HepG2 (cell line): ENCODE measurements around the gene ST3GAL4. TPM values are rescaled to one million over a fixed set of nuclear protein-coding genes. Genes with fewer than 3 reads are reported as not detected.

Source experiments
- ATAC-seq: fragments of 200-7000 bp; cut with Tn5 transposase; 3 replicates; pipeline ENCODE4 v1.9.1; 2020; ENCODE audit warnings: mild to moderate bottlenecking, moderate library complexity
- BruUV-seq: library from RNA; stranded (reverse); fragments of 400-500 nt; replicated peaks from 2 replicates; lab custom pipeline; 2021; lab: Mats Ljungman, UMichigan
- CTCF ChIA-PET: fragments of 300-600 bp; formaldehyde crosslinking; extraction: SDS; loops from one replicate; lab custom pipeline; 2021; ENCODE audit warnings: low total read pairs, inconsistent platforms, low intra/inter-chr PET ratio; lab: Yijun Ruan, JAX
- POLR2A ChIA-PET: fragments of 350-600 bp; sonication (Branson Sonifier 250); formaldehyde crosslinking; loops from one replicate; lab custom pipeline; 2020; ENCODE audit warnings: antibody characterized with exemption, inconsistent platforms; lab: Yijun Ruan, JAX
- DNase-seq: peaks from one replicate; pipeline ENCODE4 v3.0.0-alpha.2; 2015; ENCODE audit warnings: low spot score
- FAIRE-seq: peaks from 3 replicates; lab custom pipeline; 2011; peaks lifted over from hg19 to GRCh38; lab: Jason Lieb, UNC
- H2AFZ ChIP-seq: one replicate; pipeline ENCODE4 v1.6.1; 2011; ENCODE audit warnings: low read length, inconsistent platforms
- H3K27ac ChIP-seq: fragments of 300-600 bp; 3 replicates; pipeline ENCODE4 v1.8.0; 2011; ENCODE audit warnings: mixed run types, mild to moderate bottlenecking, mixed read lengths, low read length, inconsistent platforms; ENCODE audit not compliant: insufficient read depth; ENCODE audit errors: extremely low read length
- H3K27me3 ChIP-seq, 2 experiments: fragments of 200-600 bp in 1 of 2; 2 replicates in 1 of 2; 3 replicates in 1 of 2; pipeline versions ENCODE4 v1.6.0 to v1.8.0; 2011; ENCODE audit warnings: low read length in 2 of 2, mild to moderate bottlenecking in 2 of 2, moderate library complexity in 2 of 2, inconsistent platforms in 1 of 2; ENCODE audit not compliant: insufficient read depth in 2 of 2, control insufficient read depth in 1 of 2
- H3K36me3 ChIP-seq, 2 experiments: fragments of 200-600 bp in 1 of 2; replicated peaks in 1 of 2; 2 replicates in 1 of 2; 3 replicates in 1 of 2; pipeline versions ENCODE4 v1.5.1 to v1.8.0; 2011; ENCODE audit warnings: low read length in 2 of 2, inconsistent platforms in 1 of 2; ENCODE audit not compliant: insufficient read depth in 2 of 2, control insufficient read depth in 1 of 2
- H3K4me1 ChIP-seq: 2 replicates; pipeline ENCODE4 v1.5.1; 2012; ENCODE audit warnings: low read length, inconsistent platforms; ENCODE audit not compliant: insufficient read depth
- H3K4me2 ChIP-seq: 2 replicates; pipeline ENCODE4 v1.6.0; 2011; ENCODE audit warnings: low read depth, low read length, inconsistent platforms
- H3K4me3 ChIP-seq, 3 experiments: fragments of 200-600 bp in 1 of 3; sonication (generic), shearing (Covaris generic) in 1 of 3; replicated peaks in 1 of 3; 2 replicates each; pipeline ENCODE4 v1.5.1; 2011 to 2016; ENCODE audit warnings: low read length in 3 of 3, inconsistent platforms in 2 of 3, low read depth in 2 of 3, mild to moderate bottlenecking in 2 of 3, control low read depth in 1 of 3, mixed read lengths in 1 of 3; ENCODE audit not compliant: insufficient read depth in 1 of 3
- H3K79me2 ChIP-seq: one replicate; pipeline ENCODE4 v1.6.1; 2011; ENCODE audit warnings: low read length, inconsistent platforms; ENCODE audit not compliant: insufficient read depth
- H3K9ac ChIP-seq: 2 replicates; pipeline ENCODE4 v1.6.0; 2011; ENCODE audit warnings: mild to moderate bottlenecking, low read depth, low read length, inconsistent platforms; ENCODE audit not compliant: insufficient read depth
- H3K9me3 ChIP-seq: 2 replicates; pipeline ENCODE4 v1.5.1; 2012; ENCODE audit warnings: mild to moderate bottlenecking, low read length
- H4K20me1 ChIP-seq: 2 replicates; pipeline ENCODE4 v1.6.0; 2011; ENCODE audit warnings: inconsistent platforms, mild to moderate bottlenecking, low read length, moderate library complexity; ENCODE audit not compliant: insufficient read depth
- HMG20B ChIP-seq: conservative IDR thresholded peaks from 2 replicates; pipeline ENCODE4 v1.6.1; 2016; ENCODE audit warnings: missing genetic modification reagents, missing compliant biosample characterization
- NR2F6 ChIP-seq, 2 experiments: IDR thresholded peaks; 2 replicates each; pipeline ENCODE4 v1.6.1; 2016; ENCODE audit warnings: antibody characterized with exemption in 1 of 2, mild to moderate bottlenecking in 1 of 2
- THAP11 ChIP-seq: IDR thresholded peaks from 2 replicates; pipeline ENCODE4 v1.6.1; 2016; ENCODE audit warnings: missing biosample characterization, missing genetic modification reagents
- XRCC5 ChIP-seq: fragments of 200-400 bp; formaldehyde crosslinking; optimal IDR thresholded peaks from 2 replicates; pipeline ENCODE3; 2017; ENCODE audit warnings: mild to moderate bottlenecking, low read length
- ZBTB7B ChIP-seq: sonication (generic); formaldehyde crosslinking; IDR thresholded peaks from 2 replicates; pipeline ENCODE4 v1.4.0; 2020; ENCODE audit warnings: missing genetic modification reagents
- ZNF10 ChIP-seq: sonication (generic); formaldehyde crosslinking; IDR thresholded peaks from 2 replicates; pipeline ENCODE4 v1.4.0; 2020; ENCODE audit warnings: mild to moderate bottlenecking, low read depth, missing genetic modification reagents, borderline replicate concordance
- ZNF143 ChIP-seq: sonication (generic); formaldehyde crosslinking; IDR thresholded peaks from 2 replicates; pipeline ENCODE4 v1.4.0; 2020; ENCODE audit warnings: missing genetic modification reagents
- ZSCAN31 ChIP-seq: sonication (generic); formaldehyde crosslinking; IDR thresholded peaks from 2 replicates; pipeline ENCODE4 v1.5.0; 2020; ENCODE audit warnings: low read depth, mild to moderate bottlenecking, missing genetic modification reagents
- WGBS: methylation state at CpG from one replicate; pipeline ENCODE4 v1.1.6; 2017; ENCODE audit warnings: low lambda C conversion rate; 5-methylcytosine and 5-hydroxymethylcytosine counted together
- in situ Hi-C: cut with HindIII; loops from 2 replicates; pipeline ENCODE4 v1.10.0; 2017; ENCODE audit warnings: low pct_unique_long_range_greater_than_20kb; ENCODE audit not compliant: extremely low pct_ligation_motif_present
- intact Hi-C: fragments of 100-400 bp; cut with micrococcal nuclease; formaldehyde crosslinking; loops from one replicate; pipeline ENCODE4 v1.10.0; 2022; ENCODE audit not compliant: unreplicated experiment
- polyA plus RNA-seq, 8 experiments: library from polyadenylated mRNA; depleted of rRNA in 3 of 8; stranded (reverse) in 7 of 8; unstranded in 1 of 8; fragments of >200 nt; fragmentation: Illumina TruSeq in 4 of 8; extraction: Trizol in 4 of 8; gene quantifications; 2 replicates each; pipeline versions ENCODE4 v1.2.1 to v1.2.3, GENCODE V29; 2011 to 2016; ENCODE audit warnings: low read depth in 4 of 8, missing spikeins in 1 of 8, mixed read lengths in 1 of 8; ENCODE audit not compliant: insufficient read depth in 1 of 8
- total RNA-seq, 5 experiments: library from RNA; depleted of rRNA; stranded (reverse); fragments of >200 nt; fragmentation: Illumina TruSeq; extraction: Trizol; gene quantifications; 2 replicates each; pipeline ENCODE4 v1.2.3, GENCODE V29; 2016; ENCODE audit warnings: low read depth in 1 of 5

ST3GAL4 gene
- total and polyA plus RNA-seq, 2 of the 13 experiments (the other 11 are each of a cell fraction or from before 2014, with no cell fraction given) = 9.1 to 13.3 TPM

- TF ChIP-seq THAP11 (CRISPR knock-in tag) (no peak), ZNF143 (no peak), ZSCAN31 (CRISPR knock-in tag) (no peak), ZBTB7B (no peak), ZNF10 (CRISPR knock-in tag) (no peak)
Observed at GRCh38 chr11:126328444-126328843, 27.0 kb upstream of the ST3GAL4 start (continued).

- TF ChIP-seq NR2F6 (IDR thresholded peaks at IDR 0.05) (no peak), NR2F6 (CRISPR knock-in tag; IDR thresholded peaks at IDR 0.05) (no peak), XRCC5 (no peak), HMG20B (CRISPR knock-in tag) (no peak)
- H3K27ac ChIP-seq = no peak overlapping the region
- peaks cover 4 to 14% of the 10 kb centered on the region in 2 experiments; a peak in 3 of 5 replicates for H3K36me3 ChIP-seq
- in situ Hi-C loops = no loop called here
- H3K79me2 ChIP-seq = no peaks in the 10 kb centered on the region
- BruUV-seq = no TSS peak
- no peak overlapping the region for H3K4me3 ChIP-seq
- no peaks in the 10 kb centered on the region for H3K27me3 ChIP-seq
- CTCF ChIA-PET = no interaction called here
- DNase-seq (no peak), FAIRE-seq (no peak), ATAC-seq (no peak)
- no peaks in the 10 kb centered on the region for H4K20me1 ChIP-seq
- POLR2A ChIA-PET = no interaction called here
- H3K9me3 ChIP-seq = no peaks in the 10 kb centered on the region
- H3K4me2 ChIP-seq = no peak overlapping the region
- no peak overlapping the region for H3K9ac ChIP-seq
- H2AFZ ChIP-seq = no peak overlapping the region
- intact Hi-C loops = no loop called here
- H3K4me1 ChIP-seq = peaks cover 21% of the 10 kb centered on the region
- WGBS = 85% methylated on average over 7 of the region's 9 CpGs
Observed at GRCh38 chr11:126328938-126329643, 26.4 kb upstream of the ST3GAL4 start.
